ENCODE data around the gene TDRD9.

DNA sequence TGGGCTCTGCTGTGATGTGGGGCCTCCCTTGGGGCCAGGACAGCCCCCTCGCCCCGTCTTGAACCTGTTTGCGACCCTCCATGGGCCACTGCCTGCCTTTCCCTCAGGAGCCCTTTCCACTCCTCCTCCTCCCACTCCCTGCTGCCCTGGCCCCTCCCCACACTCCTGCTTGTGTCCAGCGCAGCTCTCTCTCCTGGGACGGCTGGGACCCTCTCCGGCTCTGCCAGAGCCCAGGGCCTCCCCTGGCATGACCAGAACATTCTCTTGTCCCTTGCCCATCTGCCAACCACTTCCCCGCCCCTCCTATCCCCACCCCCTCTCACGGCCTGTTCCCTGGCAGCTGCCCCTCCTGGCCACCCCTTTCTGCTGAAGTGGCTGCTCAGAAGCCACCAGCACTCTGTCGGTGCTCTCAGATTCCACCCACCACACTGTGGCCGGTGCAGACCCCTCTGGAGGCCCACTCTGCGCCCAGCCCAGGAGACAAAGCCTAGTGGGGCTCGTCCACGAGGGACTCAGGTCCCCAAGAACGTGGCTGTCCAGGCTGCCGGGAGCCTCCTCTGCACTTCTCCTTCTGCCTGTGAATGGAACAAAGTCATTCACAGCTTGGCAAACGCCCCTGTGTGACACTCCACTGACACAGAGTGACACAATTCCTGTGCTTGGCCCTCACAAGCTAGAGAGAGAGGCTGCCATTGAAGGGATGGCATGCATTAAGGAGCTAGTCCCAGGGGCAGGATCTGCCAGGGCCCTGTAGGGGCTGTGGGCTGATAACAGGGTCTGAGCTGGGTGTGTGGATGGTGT, 158.6 kb downstream of the TDRD9 start:
- TF ChIP-seq, protein P1, sequence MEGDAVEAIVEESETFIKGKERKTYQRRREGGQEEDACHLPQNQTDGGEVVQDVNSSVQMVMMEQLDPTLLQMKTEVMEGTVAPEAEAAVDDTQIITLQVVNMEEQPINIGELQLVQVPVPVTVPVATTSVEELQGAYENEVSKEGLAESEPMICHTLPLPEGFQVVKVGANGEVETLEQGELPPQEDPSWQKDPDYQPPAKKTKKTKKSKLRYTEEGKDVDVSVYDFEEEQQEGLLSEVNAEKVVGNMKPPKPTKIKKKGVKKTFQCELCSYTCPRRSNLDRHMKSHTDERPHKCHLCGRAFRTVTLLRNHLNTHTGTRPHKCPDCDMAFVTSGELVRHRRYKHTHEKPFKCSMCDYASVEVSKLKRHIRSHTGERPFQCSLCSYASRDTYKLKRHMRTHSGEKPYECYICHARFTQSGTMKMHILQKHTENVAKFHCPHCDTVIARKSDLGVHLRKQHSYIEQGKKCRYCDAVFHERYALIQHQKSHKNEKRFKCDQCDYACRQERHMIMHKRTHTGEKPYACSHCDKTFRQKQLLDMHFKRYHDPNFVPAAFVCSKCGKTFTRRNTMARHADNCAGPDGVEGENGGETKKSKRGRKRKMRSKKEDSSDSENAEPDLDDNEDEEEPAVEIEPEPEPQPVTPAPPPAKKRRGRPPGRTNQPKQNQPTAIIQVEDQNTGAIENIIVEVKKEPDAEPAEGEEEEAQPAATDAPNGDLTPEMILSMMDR (IDR thresholded peaks at IDR 0.05): no peak
- TF ChIP-seq POLR2A (IDR thresholded peaks at IDR 0.05; ENCODE audit: low read depth) (no peak), EP300 (IDR thresholded peaks at IDR 0.05) (no peak), POLR2AphosphoS5 (IDR thresholded peaks at IDR 0.05) (no peak)

Data from esophagus muscularis mucosa (tissue), 4 donors.